Measurements from ENCODE around the gene SPSB4. TPM values are rescaled to one million over a fixed set of nuclear protein-coding genes. Genes with fewer than 3 reads are reported as not detected.

Gene SPSB4
- total and polyA plus RNA-seq, 2 experiments from 2014 or later, result 57.0 to 82.2 TPM

- TF ChIP-seq CTCF (IDR thresholded peaks at IDR 0.05; ENCODE audit: low read depth, low read length), result no peak
- Histone ChIP-seq H3K4me1 (ENCODE audit: low read depth) (no peaks in the 10 kb centered on the region), H3K36me3 (no peaks in the 10 kb centered on the region), H3K9me3 (ENCODE audit: low read depth) (no peaks in the 10 kb centered on the region), H3K27ac (no peak overlapping the region), H3K4me3 (no peak overlapping the region), H3K27me3 (no peaks in the 10 kb centered on the region)
- DNase-seq (ENCODE audit: low read depth in 1 of 2, low spot score in 1 of 2), result no peak
These were observed 116.5 kb downstream of the SPSB4 start for GRCh38 chr3:141167681-141168080.

- H3K9me3 ChIP-seq (ENCODE audit: low read depth), result no peaks in the 10 kb centered on the region
- DNase-seq (ENCODE audit: low read depth in 1 of 2, low spot score in 1 of 2), result no peak
- H3K4me3 ChIP-seq, result no peak overlapping the region
- no peaks in the 10 kb centered on the region for H3K36me3 ChIP-seq
- H3K27ac ChIP-seq, result no peak overlapping the region
- no peak for TF ChIP-seq CTCF (IDR thresholded peaks at IDR 0.05; ENCODE audit: low read depth, low read length)
- no peaks in the 10 kb centered on the region for H3K27me3 ChIP-seq
- H3K4me1 ChIP-seq (ENCODE audit: low read depth), result no peaks in the 10 kb centered on the region
These were observed 119.6 kb downstream of the SPSB4 start for GRCh38 chr3:141170678-141171295.

DNA sequence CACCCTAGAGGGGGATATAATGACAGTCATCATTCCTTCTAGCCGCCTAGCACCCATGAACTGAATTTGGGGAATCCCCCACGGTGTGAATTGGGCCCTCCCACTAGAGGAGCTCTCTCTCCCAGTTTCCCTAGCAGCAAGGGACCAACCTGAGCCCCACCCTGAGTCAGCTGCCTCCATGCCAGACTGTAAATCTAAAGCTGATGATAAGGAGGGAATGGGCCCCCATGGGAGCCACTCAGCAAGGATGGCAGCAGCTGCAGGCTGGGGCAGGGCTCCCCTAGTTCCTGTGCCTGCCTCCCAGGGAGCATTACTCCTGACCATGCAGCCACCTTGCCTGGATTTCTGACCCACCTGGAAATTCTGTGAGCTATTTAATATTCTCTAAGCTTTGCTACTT lies 123.5 kb downstream of the SPSB4 start:
- Histone ChIP-seq H3K4me1 (ENCODE audit: low read depth) (no peaks in the 10 kb centered on the region), H3K4me3 (no peak overlapping the region), H3K27me3 (no peaks in the 10 kb centered on the region), H3K36me3 (no peaks in the 10 kb centered on the region), H3K27ac (no peak overlapping the region), H3K9me3 (ENCODE audit: low read depth) (no peaks in the 10 kb centered on the region)
- TF ChIP-seq CTCF (IDR thresholded peaks at IDR 0.05; ENCODE audit: low read depth, low read length), result no peak
- DNase-seq (ENCODE audit: low read depth in 1 of 2, low spot score in 1 of 2), result no peak

DNA sequence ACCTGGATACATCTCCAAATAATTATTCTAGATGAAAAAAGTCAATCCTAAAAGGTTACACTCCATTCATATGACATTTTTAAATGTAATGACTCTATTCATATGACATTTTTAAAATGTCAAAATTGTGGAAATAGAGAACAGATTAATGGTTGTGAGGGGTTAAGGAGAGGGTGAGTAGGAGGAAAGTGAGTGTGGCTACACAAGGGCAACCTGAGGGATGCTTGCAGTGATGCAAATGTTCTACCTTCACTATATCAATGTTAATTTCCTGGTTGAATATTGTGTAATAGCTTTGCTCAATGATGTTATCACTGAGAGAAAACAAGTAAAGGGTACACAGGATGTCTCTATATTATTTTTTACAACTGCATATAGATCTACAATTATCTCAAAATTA lies 125.6 kb downstream of the SPSB4 start:
- TF ChIP-seq CTCF (IDR thresholded peaks at IDR 0.05; ENCODE audit: low read depth, low read length), result no peak
- no peaks in the 10 kb centered on the region for H3K36me3 ChIP-seq

GRCh38 chr3:141178026-141178425 lies 126.9 kb downstream of the SPSB4 start:
- Histone ChIP-seq H3K36me3 (no peaks in the 10 kb centered on the region), H3K4me3 (no peak overlapping the region), H3K27me3 (no peaks in the 10 kb centered on the region), H3K4me1 (ENCODE audit: low read depth) (peaks cover 10% of the 10 kb centered on the region), H3K9me3 (ENCODE audit: low read depth) (no peaks in the 10 kb centered on the region), H3K27ac (no peak overlapping the region)
- no peak for DNase-seq (ENCODE audit: low read depth in 1 of 2, low spot score in 1 of 2)
- no peak for TF ChIP-seq CTCF (IDR thresholded peaks at IDR 0.05; ENCODE audit: low read depth, low read length)

More for the DNA sequence above, 125.6 kb downstream of the SPSB4 start:
- no peaks in the 10 kb centered on the region for H3K9me3 ChIP-seq (ENCODE audit: low read depth)
- H3K4me1 ChIP-seq (ENCODE audit: low read depth), result peaks cover 10% of the 10 kb centered on the region
- no peaks in the 10 kb centered on the region for H3K27me3 ChIP-seq
- DNase-seq (ENCODE audit: low read depth in 1 of 2, low spot score in 1 of 2), result no peak
- no peak overlapping the region for H3K27ac ChIP-seq
- H3K4me3 ChIP-seq, result no peak overlapping the region

Data from cardiac muscle cell (in vitro differentiated cells and primary cell).